Measurements from ENCODE around the gene PIGB.
"Not testable (repeated sequence)": the region's sequence is repeated elsewhere in the genome, so short reads cannot be mapped to it uniquely, and the experiment has no call there.

PIGB gene

GRCh38 chr15:55297315-55297714 lies 21.7 kb upstream of the PIGB start:
- no peaks in the 10 kb centered on the region for H3K36me3 ChIP-seq (ENCODE audit: control insufficient read depth in 5 of 5, insufficient read depth in 5 of 5, low read length in 5 of 5)
- H3K9me3 ChIP-seq (ENCODE audit: control insufficient read depth in 5 of 5, low read length in 5 of 5) = no peaks in the 10 kb centered on the region
- no peaks in the 10 kb centered on the region for H3K27me3 ChIP-seq (ENCODE audit: control insufficient read depth in 5 of 5, insufficient read depth in 4 of 5, low read length in 5 of 5)
- no peaks in the 10 kb centered on the region for H3K4me1 ChIP-seq (ENCODE audit: control insufficient read depth in 5 of 5, insufficient read depth in 5 of 5, low read length in 5 of 5)
- H3K9ac ChIP-seq (ENCODE audit: low read length in 5 of 5) = no peak overlapping the region
- no peak overlapping the region for H3K4me3 ChIP-seq (ENCODE audit: low read depth in 1 of 5, low read length in 5 of 5)
- no peak overlapping the region for H3K27ac ChIP-seq (ENCODE audit: low read depth, low read length)

- H3K9ac ChIP-seq (ENCODE audit: low read length in 5 of 5); H3K27ac ChIP-seq (ENCODE audit: low read depth, low read length); H3K4me1 ChIP-seq (ENCODE audit: control insufficient read depth in 5 of 5, insufficient read depth in 5 of 5, low read length in 5 of 5); H3K4me3 ChIP-seq (ENCODE audit: low read depth in 1 of 5, low read length in 5 of 5); H3K9me3 ChIP-seq (ENCODE audit: control insufficient read depth in 5 of 5, low read length in 5 of 5); H3K27me3 ChIP-seq (ENCODE audit: control insufficient read depth in 5 of 5, insufficient read depth in 4 of 5, low read length in 5 of 5): not testable (repeated sequence)
- peaks cover 3 to 25% (median 13%) of the 10 kb centered on the region in 5 donors for H3K36me3 ChIP-seq (ENCODE audit: control insufficient read depth in 5 of 5, insufficient read depth in 5 of 5, low read length in 5 of 5)
Observed at GRCh38 chr15:55302801-55303200, 16.2 kb upstream of the PIGB start.

GRCh38 chr15:55319537-55320237 lies 665 bp downstream of the PIGB start:
- Histone ChIP-seq H3K27me3 (ENCODE audit: control insufficient read depth in 5 of 5, insufficient read depth in 4 of 5, low read length in 5 of 5) (no peaks in the 10 kb centered on the region), H3K9me3 (ENCODE audit: control insufficient read depth in 5 of 5, low read length in 5 of 5) (no peaks in the 10 kb centered on the region), H3K36me3 (ENCODE audit: control insufficient read depth in 5 of 5, insufficient read depth in 5 of 5, low read length in 5 of 5) (peaks cover 0 to 6% (median 0%) of the 10 kb centered on the region in 5 donors), H3K4me3 (ENCODE audit: low read depth in 1 of 5, low read length in 5 of 5) (peak overlapping the region; percentile 85 to 99 (median 98)), H3K4me1 (ENCODE audit: control insufficient read depth in 5 of 5, insufficient read depth in 5 of 5, low read length in 5 of 5) (peaks cover 0 to 25% (median 22%) of the 10 kb centered on the region in 5 donors), H3K27ac (ENCODE audit: low read depth, low read length) (peak overlapping the region; percentile 96), H3K9ac (ENCODE audit: low read length in 5 of 5) (peak overlapping the region; percentile 38 to 100 (median 99))

GRCh38 chr15:55320238-55320550 lies 1.2 kb downstream of the PIGB start:
- H3K27ac ChIP-seq (ENCODE audit: low read depth, low read length) = no peak overlapping the region
- H3K4me1 ChIP-seq (ENCODE audit: control insufficient read depth in 5 of 5, insufficient read depth in 5 of 5, low read length in 5 of 5) = peaks cover 0 to 25% (median 22%) of the 10 kb centered on the region in 5 donors
- H3K9ac ChIP-seq (ENCODE audit: low read length in 5 of 5) = peak overlapping the region in 2 of 5 donors; percentile 35 to 39
- no peaks in the 10 kb centered on the region for H3K27me3 ChIP-seq (ENCODE audit: control insufficient read depth in 5 of 5, insufficient read depth in 4 of 5, low read length in 5 of 5)
- H3K9me3 ChIP-seq (ENCODE audit: control insufficient read depth in 5 of 5, low read length in 5 of 5) = no peaks in the 10 kb centered on the region
- peak overlapping the region in 4 of 5 donors; percentile 85 to 99 (median 96) for H3K4me3 ChIP-seq (ENCODE audit: low read depth in 1 of 5, low read length in 5 of 5)
- peaks cover 0 to 7% (median 0%) of the 10 kb centered on the region in 5 donors for H3K36me3 ChIP-seq (ENCODE audit: control insufficient read depth in 5 of 5, insufficient read depth in 5 of 5, low read length in 5 of 5)

GRCh38 chr15:55320963-55321362 lies 1.9 kb downstream of the PIGB start:
- H3K36me3 ChIP-seq (ENCODE audit: control insufficient read depth in 5 of 5, insufficient read depth in 5 of 5, low read length in 5 of 5) = peaks cover 0 to 7% (median 0%) of the 10 kb centered on the region in 5 donors
- H3K4me1 ChIP-seq (ENCODE audit: control insufficient read depth in 5 of 5, insufficient read depth in 5 of 5, low read length in 5 of 5) = peaks cover 0 to 25% (median 22%) of the 10 kb centered on the region in 5 donors
- H3K9me3 ChIP-seq (ENCODE audit: control insufficient read depth in 5 of 5, low read length in 5 of 5) = no peaks in the 10 kb centered on the region
- H3K9ac ChIP-seq (ENCODE audit: low read length in 5 of 5) = no peak overlapping the region
- no peak overlapping the region for H3K4me3 ChIP-seq (ENCODE audit: low read depth in 1 of 5, low read length in 5 of 5)
- no peaks in the 10 kb centered on the region for H3K27me3 ChIP-seq (ENCODE audit: control insufficient read depth in 5 of 5, insufficient read depth in 4 of 5, low read length in 5 of 5)
- H3K27ac ChIP-seq (ENCODE audit: low read depth, low read length) = no peak overlapping the region

- H3K4me1 ChIP-seq (ENCODE audit: control insufficient read depth in 5 of 5, insufficient read depth in 5 of 5, low read length in 5 of 5) = peaks cover 0 to 23% (median 19%) of the 10 kb centered on the region in 5 donors
- H3K9ac ChIP-seq (ENCODE audit: low read length in 5 of 5) = no peak overlapping the region
- H3K27ac ChIP-seq (ENCODE audit: low read depth, low read length) = no peak overlapping the region
Observed at GRCh38 chr15:55322467-55322866, 3.4 kb downstream of the PIGB start.

GRCh38 chr15:55327387-55327786 lies 8.4 kb downstream of the PIGB start:
- Histone ChIP-seq H3K27ac (ENCODE audit: low read depth, low read length) (no peak overlapping the region), H3K4me3 (ENCODE audit: low read depth in 1 of 5, low read length in 5 of 5) (no peak overlapping the region), H3K9ac (ENCODE audit: low read length in 5 of 5) (no peak overlapping the region), H3K9me3 (ENCODE audit: control insufficient read depth in 5 of 5, low read length in 5 of 5) (no peaks in the 10 kb centered on the region), H3K4me1 (ENCODE audit: control insufficient read depth in 5 of 5, insufficient read depth in 5 of 5, low read length in 5 of 5) (no peaks in the 10 kb centered on the region), H3K27me3 (ENCODE audit: control insufficient read depth in 5 of 5, insufficient read depth in 4 of 5, low read length in 5 of 5) (no peaks in the 10 kb centered on the region), H3K36me3 (ENCODE audit: control insufficient read depth in 5 of 5, insufficient read depth in 5 of 5, low read length in 5 of 5) (peaks cover 12 to 27% (median 18%) of the 10 kb centered on the region in 5 donors)

More at GRCh38 chr15:55322467-55322866, 3.4 kb downstream of the PIGB start:
- peaks cover 0 to 8% (median 0%) of the 10 kb centered on the region in 5 donors for H3K36me3 ChIP-seq (ENCODE audit: control insufficient read depth in 5 of 5, insufficient read depth in 5 of 5, low read length in 5 of 5)
- H3K9me3 ChIP-seq (ENCODE audit: control insufficient read depth in 5 of 5, low read length in 5 of 5) = no peaks in the 10 kb centered on the region
- H3K27me3 ChIP-seq (ENCODE audit: control insufficient read depth in 5 of 5, insufficient read depth in 4 of 5, low read length in 5 of 5) = no peaks in the 10 kb centered on the region
- no peak overlapping the region for H3K4me3 ChIP-seq (ENCODE audit: low read depth in 1 of 5, low read length in 5 of 5)

GRCh38 chr15:55334371-55334770 lies 15.3 kb downstream of the PIGB start:
- Histone ChIP-seq H3K36me3 (ENCODE audit: control insufficient read depth in 5 of 5, insufficient read depth in 5 of 5, low read length in 5 of 5) (peaks cover 19 to 69% (median 48%) of the 10 kb centered on the region in 5 donors), H3K27ac (ENCODE audit: low read depth, low read length) (no peak overlapping the region), H3K9me3 (ENCODE audit: control insufficient read depth in 5 of 5, low read length in 5 of 5) (no peaks in the 10 kb centered on the region), H3K4me1 (ENCODE audit: control insufficient read depth in 5 of 5, insufficient read depth in 5 of 5, low read length in 5 of 5) (no peaks in the 10 kb centered on the region), H3K9ac (ENCODE audit: low read length in 5 of 5) (no peak overlapping the region), H3K4me3 (ENCODE audit: low read depth in 1 of 5, low read length in 5 of 5) (no peak overlapping the region), H3K27me3 (ENCODE audit: control insufficient read depth in 5 of 5, insufficient read depth in 4 of 5, low read length in 5 of 5) (no peaks in the 10 kb centered on the region)

GRCh38 chr15:55334997-55335396 lies 16.0 kb downstream of the PIGB start:
- Histone ChIP-seq H3K36me3 (ENCODE audit: control insufficient read depth in 5 of 5, insufficient read depth in 5 of 5, low read length in 5 of 5) (peaks cover 21 to 69% (median 46%) of the 10 kb centered on the region in 5 donors), H3K27ac (ENCODE audit: low read depth, low read length) (no peak overlapping the region), H3K9me3 (ENCODE audit: control insufficient read depth in 5 of 5, low read length in 5 of 5) (no peaks in the 10 kb centered on the region), H3K27me3 (ENCODE audit: control insufficient read depth in 5 of 5, insufficient read depth in 4 of 5, low read length in 5 of 5) (no peaks in the 10 kb centered on the region), H3K4me3 (ENCODE audit: low read depth in 1 of 5, low read length in 5 of 5) (no peak overlapping the region), H3K4me1 (ENCODE audit: control insufficient read depth in 5 of 5, insufficient read depth in 5 of 5, low read length in 5 of 5) (no peaks in the 10 kb centered on the region), H3K9ac (ENCODE audit: low read length in 5 of 5) (no peak overlapping the region)

- H3K4me3 ChIP-seq (ENCODE audit: low read depth in 1 of 5, low read length in 5 of 5) = no peak overlapping the region
- no peaks in the 10 kb centered on the region for H3K9me3 ChIP-seq (ENCODE audit: control insufficient read depth in 5 of 5, low read length in 5 of 5)
- no peaks in the 10 kb centered on the region for H3K27me3 ChIP-seq (ENCODE audit: control insufficient read depth in 5 of 5, insufficient read depth in 4 of 5, low read length in 5 of 5)
- no peak overlapping the region for H3K27ac ChIP-seq (ENCODE audit: low read depth, low read length)
- no peak overlapping the region for H3K9ac ChIP-seq (ENCODE audit: low read length in 5 of 5)
- peaks cover 13 to 60% (median 32%) of the 10 kb centered on the region in 5 donors for H3K36me3 ChIP-seq (ENCODE audit: control insufficient read depth in 5 of 5, insufficient read depth in 5 of 5, low read length in 5 of 5)
- no peaks in the 10 kb centered on the region for H3K4me1 ChIP-seq (ENCODE audit: control insufficient read depth in 5 of 5, insufficient read depth in 5 of 5, low read length in 5 of 5)
Observed at GRCh38 chr15:55337160-55337559, 18.1 kb downstream of the PIGB start.

Data from subcutaneous abdominal adipose tissue (tissue), 5 donors.